Mammary epithelial cell (primary cell): ENCODE results near the gene EPHB2.

ENCODE experiments used
- EZH2 ChIP-seq: IDR thresholded peaks from 2 replicates; pipeline ENCODE4 v1.6.1; 2012; ENCODE audit warnings: low read length, inconsistent platforms, borderline replicate concordance
- TF ChIP-seq, protein P1 (sequence below), 2 donors: IDR thresholded peaks in 1 of 2; conservative IDR thresholded peaks in 1 of 2; 2 replicates each; pipeline ENCODE4 v1.5.1; 2011 to 2012; ENCODE audit warnings: inconsistent platforms in 2 of 2, low read length in 2 of 2, mild to moderate bottlenecking in 2 of 2, control low read depth in 1 of 2, low read depth in 1 of 2; ENCODE audit not compliant: insufficient read depth in 1 of 2; ENCODE audit errors: extremely low read depth in 1 of 2

DNA sequence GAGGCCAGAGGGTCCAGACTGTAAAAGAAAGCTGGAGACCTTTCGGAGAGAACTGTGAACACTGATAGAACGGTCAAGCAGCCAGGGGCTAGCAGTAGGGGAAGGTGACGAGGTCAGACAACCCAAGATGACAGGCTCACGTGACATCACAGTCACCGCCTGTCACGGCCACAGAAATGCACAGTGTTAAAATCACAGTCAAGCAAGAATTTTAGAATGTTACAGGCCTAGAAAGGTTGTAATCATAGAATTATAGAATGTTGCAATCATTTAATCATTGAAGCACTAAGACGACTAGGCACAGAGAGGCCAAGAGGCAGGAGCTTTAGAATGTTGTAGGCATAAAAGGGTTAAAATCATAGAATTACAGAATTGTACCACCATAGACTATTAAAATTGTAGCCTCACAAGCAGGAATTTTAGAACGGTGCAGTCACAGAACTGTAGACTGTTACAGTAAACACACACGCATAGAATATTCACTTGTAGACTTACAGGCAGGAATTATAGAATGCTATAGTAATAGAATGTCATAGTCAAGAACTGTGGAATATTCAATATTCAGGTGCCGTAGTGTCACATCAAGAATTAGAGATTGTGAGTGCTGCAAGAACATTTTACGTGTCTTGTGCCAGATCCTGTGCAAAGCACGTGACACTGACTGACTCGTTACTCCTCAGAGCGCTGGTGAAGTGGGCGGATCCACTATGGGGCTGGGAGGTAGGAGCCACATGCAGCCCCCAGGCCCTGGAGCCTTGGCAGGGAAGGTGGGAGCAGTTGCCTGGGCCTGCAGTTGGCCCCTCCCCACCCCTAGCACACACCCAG, 118.1 kb downstream of the EPHB2 start:
- TF ChIP-seq, protein P1, sequence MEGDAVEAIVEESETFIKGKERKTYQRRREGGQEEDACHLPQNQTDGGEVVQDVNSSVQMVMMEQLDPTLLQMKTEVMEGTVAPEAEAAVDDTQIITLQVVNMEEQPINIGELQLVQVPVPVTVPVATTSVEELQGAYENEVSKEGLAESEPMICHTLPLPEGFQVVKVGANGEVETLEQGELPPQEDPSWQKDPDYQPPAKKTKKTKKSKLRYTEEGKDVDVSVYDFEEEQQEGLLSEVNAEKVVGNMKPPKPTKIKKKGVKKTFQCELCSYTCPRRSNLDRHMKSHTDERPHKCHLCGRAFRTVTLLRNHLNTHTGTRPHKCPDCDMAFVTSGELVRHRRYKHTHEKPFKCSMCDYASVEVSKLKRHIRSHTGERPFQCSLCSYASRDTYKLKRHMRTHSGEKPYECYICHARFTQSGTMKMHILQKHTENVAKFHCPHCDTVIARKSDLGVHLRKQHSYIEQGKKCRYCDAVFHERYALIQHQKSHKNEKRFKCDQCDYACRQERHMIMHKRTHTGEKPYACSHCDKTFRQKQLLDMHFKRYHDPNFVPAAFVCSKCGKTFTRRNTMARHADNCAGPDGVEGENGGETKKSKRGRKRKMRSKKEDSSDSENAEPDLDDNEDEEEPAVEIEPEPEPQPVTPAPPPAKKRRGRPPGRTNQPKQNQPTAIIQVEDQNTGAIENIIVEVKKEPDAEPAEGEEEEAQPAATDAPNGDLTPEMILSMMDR (conservative IDR thresholded peaks at IDR 0.05 in 1 of 2, IDR thresholded peaks at IDR 0.05 in 1 of 2; ENCODE audit: extremely low read depth in 1 of 2, insufficient read depth in 1 of 2, low read depth in 1 of 2, low read length in 2 of 2): no peak
- no peak for TF ChIP-seq EZH2
